AG09309 (cell line): ENCODE data around the gene FAM131C.
"Not testable (repeated sequence)": the region's sequence is repeated elsewhere in the genome, so short reads cannot be mapped to it uniquely, and the experiment has no call there.

Experiments used
- DNase-seq: peaks from one replicate; pipeline ENCODE4 v3.0.0-alpha.2; 2010; ENCODE audit warnings: low read depth
- H3K4me3 ChIP-seq: 2 replicates; pipeline ENCODE4 v1.5.1; 2011; ENCODE audit warnings: mild to moderate bottlenecking, low read depth, low read length, moderate library complexity; ENCODE audit not compliant: control insufficient read depth
- CTCF ChIP-seq: IDR thresholded peaks from 2 replicates; pipeline ENCODE4 v1.5.1; 2011; ENCODE audit warnings: mild to moderate bottlenecking, low read depth, low read length, inconsistent platforms; ENCODE audit not compliant: insufficient read depth, control insufficient read depth; ENCODE audit errors: missing control alignments

Gene FAM131C

GRCh38 chr1:16061266-16061665 is 12.2 kb downstream of the FAM131C start:
- H3K4me3 ChIP-seq = no peak overlapping the region
- no peak for DNase-seq
- TF ChIP-seq CTCF = no peak

GRCh38 chr1:16058394-16059120 is 14.9 kb downstream of the FAM131C start:
- DNase-seq, H3K4me3 ChIP-seq: not testable (repeated sequence)

- H3K4me3 ChIP-seq, DNase-seq: not testable (repeated sequence)
These were observed 16.0 kb downstream of the FAM131C start for GRCh38 chr1:16057314-16057915.

- H3K4me3 ChIP-seq, DNase-seq: not testable (repeated sequence)
These were observed 16.9 kb downstream of the FAM131C start for GRCh38 chr1:16056521-16056912.

- TF ChIP-seq CTCF = peak; percentile 95
- H3K4me3 ChIP-seq = no peak overlapping the region
- peak; percentile 11 for DNase-seq
These were observed 17.6 kb downstream of the FAM131C start for GRCh38 chr1:16055613-16056520.

GRCh38 chr1:16054598-16055540 is 18.6 kb downstream of the FAM131C start:
- TF ChIP-seq CTCF = no peak
- H3K4me3 ChIP-seq = no peak overlapping the region
- DNase-seq = no peak

GRCh38 chr1:16053781-16054502 is 19.5 kb downstream of the FAM131C start:
- H3K4me3 ChIP-seq = no peak overlapping the region
- no peak for DNase-seq
- no peak for TF ChIP-seq CTCF

- not testable (repeated sequence) for H3K4me3 ChIP-seq, DNase-seq
These were observed 21.5 kb downstream of the FAM131C start for GRCh38 chr1:16051949-16052348.
